H9 (cell line): ENCODE results near the gene G3BP1. TPM values are rescaled to one million over a fixed set of nuclear protein-coding genes. Genes with fewer than 3 reads are reported as not detected.

ENCODE experiments used
- DNase-seq: peaks from one replicate; pipeline ENCODE4 v3.0.0-alpha.2; 2017
- H2AFZ ChIP-seq: one replicate; pipeline ENCODE4 v1.6.1; 2013; ENCODE audit warnings: mild to moderate bottlenecking, low read length, control low read depth, moderate library complexity
- H2AK5ac ChIP-seq: 2 replicates; pipeline ENCODE4 v1.6.1; 2013; ENCODE audit warnings: low read length, control low read depth, mixed read lengths; ENCODE audit not compliant: insufficient read length
- H2BK120ac ChIP-seq: one replicate; pipeline ENCODE4 v1.6.1; 2013; ENCODE audit warnings: low read depth, mild to moderate bottlenecking, low read length, control low read depth, inconsistent platforms; ENCODE audit not compliant: poor library complexity, severe bottlenecking
- H2BK12ac ChIP-seq: 2 replicates; pipeline ENCODE4 v1.6.1; 2013; ENCODE audit warnings: low read length, control low read depth, mixed read lengths, low read depth; ENCODE audit not compliant: insufficient read length
- H2BK15ac ChIP-seq: 2 replicates; pipeline ENCODE4 v1.6.1; 2013; ENCODE audit warnings: low read depth, low read length, control low read depth
- H2BK20ac ChIP-seq: one replicate; pipeline ENCODE4 v1.6.1; 2013; ENCODE audit warnings: low read depth, mild to moderate bottlenecking, low read length, control low read depth, inconsistent platforms; ENCODE audit not compliant: poor library complexity, severe bottlenecking
- H2BK5ac ChIP-seq: 2 replicates; pipeline ENCODE4 v1.6.1; 2013; ENCODE audit warnings: low read length, control low read depth, mixed read lengths; ENCODE audit not compliant: insufficient read length
- H3K14ac ChIP-seq: 2 replicates; pipeline ENCODE4 v1.6.1; 2013; ENCODE audit warnings: low read length, control low read depth; ENCODE audit not compliant: insufficient read depth
- H3K18ac ChIP-seq: 2 replicates; pipeline ENCODE4 v1.6.1; 2013; ENCODE audit warnings: low read depth, mild to moderate bottlenecking, mixed read lengths, low read length, control low read depth; ENCODE audit not compliant: insufficient read length
- H3K23ac ChIP-seq: 2 replicates; pipeline ENCODE4 v1.6.1; 2013; ENCODE audit warnings: low read length, control low read depth, mixed read lengths, low read depth; ENCODE audit not compliant: insufficient read length
- H3K23me2 ChIP-seq: 2 replicates; pipeline ENCODE4 v1.6.1; 2013; ENCODE audit warnings: low read depth, mild to moderate bottlenecking, mixed read lengths, low read length, control low read depth; ENCODE audit not compliant: insufficient read length, poor library complexity, severe bottlenecking
- H3K27ac ChIP-seq: 2 replicates; pipeline ENCODE4 v1.5.1; 2013; ENCODE audit warnings: low read length, control low read depth, mixed read lengths, low read depth; ENCODE audit not compliant: insufficient read length
- H3K27me3 ChIP-seq: 2 replicates; pipeline ENCODE4 v1.6.1; 2013; ENCODE audit warnings: low read length, control low read depth, inconsistent platforms; ENCODE audit not compliant: insufficient read depth
- H3K4ac ChIP-seq: 2 replicates; pipeline ENCODE4 v1.6.1; 2013; ENCODE audit warnings: low read depth, mild to moderate bottlenecking, control low read depth, inconsistent platforms, low read length, moderate library complexity
- H3K4me1 ChIP-seq: 2 replicates; pipeline ENCODE4 v1.6.1; 2013; ENCODE audit warnings: low read length, control low read depth, inconsistent platforms; ENCODE audit not compliant: insufficient read depth
- H3K4me2 ChIP-seq: 2 replicates; pipeline ENCODE4 v1.6.1; 2013; ENCODE audit warnings: low read length, control low read depth, mixed read lengths; ENCODE audit not compliant: insufficient read length, insufficient read depth
- H3K56ac ChIP-seq: 2 replicates; pipeline ENCODE4 v1.6.1; 2013; ENCODE audit warnings: low read depth, mild to moderate bottlenecking, mixed read lengths, low read length, control low read depth; ENCODE audit not compliant: insufficient read length
- H3K79me1 ChIP-seq: 2 replicates; pipeline ENCODE4 v1.6.1; 2013; ENCODE audit warnings: low read depth, mild to moderate bottlenecking, moderate library complexity, low read length, control low read depth, inconsistent platforms; ENCODE audit not compliant: insufficient read depth, poor library complexity, severe bottlenecking
- H3K79me2 ChIP-seq: 2 replicates; pipeline ENCODE4 v1.6.1; 2013; ENCODE audit warnings: low read length, control low read depth, inconsistent platforms; ENCODE audit not compliant: insufficient read depth
- H3K9ac ChIP-seq: 2 replicates; pipeline ENCODE4 v1.6.1; 2013; ENCODE audit warnings: low read length, control low read depth, mixed read lengths; ENCODE audit not compliant: insufficient read length; ENCODE audit errors: extremely low read depth
- H3K9me3 ChIP-seq: one replicate; pipeline ENCODE4 v1.6.1; 2013; ENCODE audit warnings: low read depth, low read length, inconsistent platforms; ENCODE audit not compliant: control insufficient read depth
- H3T11ph ChIP-seq: one replicate; pipeline ENCODE4 v1.6.1; 2013; ENCODE audit warnings: mild to moderate bottlenecking, low read length, control low read depth, inconsistent platforms
- H4K20me1 ChIP-seq: one replicate; pipeline ENCODE4 v1.6.1; 2013; ENCODE audit not compliant: control insufficient read depth, insufficient read length, insufficient read depth
- H4K5ac ChIP-seq: 2 replicates; pipeline ENCODE4 v1.6.1; 2013; ENCODE audit warnings: low read depth, mild to moderate bottlenecking, mixed read lengths, low read length, control low read depth; ENCODE audit not compliant: insufficient read length
- H4K8ac ChIP-seq: replicated peaks from 2 replicates; pipeline ENCODE4 v1.6.1; 2013; ENCODE audit warnings: low read length, control low read depth, mixed read lengths, low read depth; ENCODE audit not compliant: insufficient read length
- H4K91ac ChIP-seq: 2 replicates; pipeline ENCODE4 v1.6.1; 2013; ENCODE audit warnings: low read depth, mild to moderate bottlenecking, moderate library complexity, mixed read lengths, low read length, control low read depth; ENCODE audit not compliant: insufficient read length
- H3K27ac Mint-ChIP-seq, 3 experiments: 2 replicates in 2 of 3; 3 replicates in 1 of 3; pipeline ENCODE4 v1.8.0; 2020 to 2021; ENCODE audit warnings: mixed read lengths in 3 of 3, mild to moderate bottlenecking in 1 of 3, moderate library complexity in 1 of 3
- H3K27me3 Mint-ChIP-seq: 2 replicates; pipeline ENCODE4 v1.8.0; 2021; ENCODE audit warnings: low read depth, mild to moderate bottlenecking, moderate library complexity, mixed read lengths
- H3K36me3 Mint-ChIP-seq, 3 experiments: 2 replicates in 2 of 3; 3 replicates in 1 of 3; pipeline ENCODE4 v1.8.0; 2020 to 2021; ENCODE audit warnings: low read depth in 3 of 3, mixed read lengths in 3 of 3; ENCODE audit not compliant: insufficient read depth in 1 of 3
- H3K4me1 Mint-ChIP-seq, 2 experiments: 2 replicates each; pipeline ENCODE4 v1.8.0; 2020; ENCODE audit warnings: mixed read lengths in 2 of 2
- H3K4me3 Mint-ChIP-seq, 2 experiments: 2 replicates in 1 of 2; 3 replicates in 1 of 2; pipeline ENCODE4 v1.8.0; 2020 to 2021; ENCODE audit warnings: mild to moderate bottlenecking in 2 of 2, mixed read lengths in 2 of 2, moderate library complexity in 1 of 2
- H3K9me3 Mint-ChIP-seq, 2 experiments: 2 replicates in 1 of 2; 3 replicates in 1 of 2; pipeline ENCODE4 v1.8.0; 2020; ENCODE audit warnings: mild to moderate bottlenecking in 2 of 2, mixed read lengths in 2 of 2, moderate library complexity in 1 of 2
- WGBS: extraction: QIAGEN DNeasy Blood & Tissue Kit; methylation state at CpG from one replicate; pipeline ENCODE4 v1.1.7; 2013; ENCODE audit warnings: missing lambda C conversion rate, low lambda C conversion rate, mixed read lengths; ENCODE audit not compliant: insufficient read length; ENCODE audit errors: extremely low coverage; 5-methylcytosine and 5-hydroxymethylcytosine counted together
- total RNA-seq: library from RNA; stranded (reverse); gene quantifications from 2 replicates; pipeline ENCODE4 v1.2.1, GENCODE V29; 2021
- TF ChIP-seq, protein P1 (sequence below): fragments of 200-600 bp; sonication (generic); conservative IDR thresholded peaks from 3 replicates; pipeline ENCODE4 v1.8.0; 2021; ENCODE audit warnings: antibody characterized with exemption, mild to moderate bottlenecking

The G3BP1 gene
- total RNA-seq, 1 experiment from 2014 or later: 439 TPM

DNA sequence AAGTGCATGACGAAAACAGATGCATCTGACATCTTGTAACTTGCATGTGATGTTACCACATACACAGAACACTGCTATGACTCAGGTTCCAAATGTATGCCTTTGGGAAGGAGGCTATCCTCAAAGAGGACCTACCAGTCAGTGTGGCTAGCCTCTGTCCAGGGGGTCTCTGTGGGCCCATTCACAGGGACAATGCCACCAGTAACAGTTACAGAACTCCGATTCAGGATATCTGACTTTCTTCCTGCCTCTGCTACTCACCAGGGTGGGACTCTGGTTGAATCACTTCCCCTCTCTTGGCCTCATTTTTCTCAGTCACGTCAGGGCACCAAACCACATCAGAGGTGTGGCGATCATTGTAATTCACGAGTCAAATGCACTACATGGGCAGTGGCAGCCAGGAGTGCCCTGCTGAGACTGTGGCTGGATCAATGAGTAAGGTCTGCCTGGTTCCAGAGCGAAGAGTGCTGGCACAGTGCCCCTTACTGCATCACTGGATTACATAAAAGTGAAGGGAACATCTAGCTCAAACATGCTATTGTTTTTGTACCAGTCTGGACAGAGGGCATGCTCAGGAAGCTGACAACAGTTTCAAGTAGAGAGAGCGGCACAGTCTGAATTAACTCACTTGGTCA is 26.6 kb upstream of the G3BP1 start:
- WGBS: no CpG with 5 or more reads among the region's 7 CpGs
- H3K56ac ChIP-seq: no peak overlapping the region
- no peak overlapping the region for H4K91ac ChIP-seq
- no peak overlapping the region for H2BK15ac ChIP-seq
- H3K4me1 ChIP-seq: no peaks in the 10 kb centered on the region
- H3K79me2 ChIP-seq: no peaks in the 10 kb centered on the region
- no peak overlapping the region for H3K27ac Mint-ChIP-seq
- H3K4me1 Mint-ChIP-seq: peaks cover 7 to 8% of the 10 kb centered on the region in 2 experiments
- H4K8ac ChIP-seq: no peak overlapping the region
- no peaks in the 10 kb centered on the region for H3K27me3 Mint-ChIP-seq
- H2AK5ac ChIP-seq: no peak overlapping the region
- H3K23me2 ChIP-seq: no peaks in the 10 kb centered on the region
- no peak overlapping the region for H3K9ac ChIP-seq
- H3K36me3 Mint-ChIP-seq: peaks cover 2 to 14% (median 8%) of the 10 kb centered on the region in 3 experiments; a peak in 4 of 7 replicates
- H2BK20ac ChIP-seq: no peak overlapping the region
- H2BK120ac ChIP-seq: no peak overlapping the region
- H3K4me3 Mint-ChIP-seq: no peak overlapping the region
- H3K27me3 ChIP-seq: no peaks in the 10 kb centered on the region
- H3K27ac ChIP-seq: no peak overlapping the region
- H2BK12ac ChIP-seq: no peak overlapping the region
- H3K9me3 Mint-ChIP-seq: no peaks in the 10 kb centered on the region
- H3K18ac ChIP-seq: no peak overlapping the region
- H3T11ph ChIP-seq: no peak overlapping the region
- H3K4me2 ChIP-seq: no peak overlapping the region
- no peak for DNase-seq
- TF ChIP-seq, protein P1, sequence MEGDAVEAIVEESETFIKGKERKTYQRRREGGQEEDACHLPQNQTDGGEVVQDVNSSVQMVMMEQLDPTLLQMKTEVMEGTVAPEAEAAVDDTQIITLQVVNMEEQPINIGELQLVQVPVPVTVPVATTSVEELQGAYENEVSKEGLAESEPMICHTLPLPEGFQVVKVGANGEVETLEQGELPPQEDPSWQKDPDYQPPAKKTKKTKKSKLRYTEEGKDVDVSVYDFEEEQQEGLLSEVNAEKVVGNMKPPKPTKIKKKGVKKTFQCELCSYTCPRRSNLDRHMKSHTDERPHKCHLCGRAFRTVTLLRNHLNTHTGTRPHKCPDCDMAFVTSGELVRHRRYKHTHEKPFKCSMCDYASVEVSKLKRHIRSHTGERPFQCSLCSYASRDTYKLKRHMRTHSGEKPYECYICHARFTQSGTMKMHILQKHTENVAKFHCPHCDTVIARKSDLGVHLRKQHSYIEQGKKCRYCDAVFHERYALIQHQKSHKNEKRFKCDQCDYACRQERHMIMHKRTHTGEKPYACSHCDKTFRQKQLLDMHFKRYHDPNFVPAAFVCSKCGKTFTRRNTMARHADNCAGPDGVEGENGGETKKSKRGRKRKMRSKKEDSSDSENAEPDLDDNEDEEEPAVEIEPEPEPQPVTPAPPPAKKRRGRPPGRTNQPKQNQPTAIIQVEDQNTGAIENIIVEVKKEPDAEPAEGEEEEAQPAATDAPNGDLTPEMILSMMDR: no peak
- H3K4ac ChIP-seq: no peak overlapping the region
- H4K5ac ChIP-seq: no peak overlapping the region
- H3K14ac ChIP-seq: no peak overlapping the region
- H3K9me3 ChIP-seq: no peaks in the 10 kb centered on the region
- H2BK5ac ChIP-seq: no peak overlapping the region
- H3K23ac ChIP-seq: no peak overlapping the region
- peaks cover 2% of the 10 kb centered on the region for H3K79me1 ChIP-seq
- H4K20me1 ChIP-seq: no peaks in the 10 kb centered on the region
- no peak overlapping the region for H2AFZ ChIP-seq
